Neuronal stem cell (in vitro differentiated cells): ENCODE results near the gene EDRF1.
A peak's percentile ranks its signal among the peaks of the same experiment; 100 is the strongest.

Experiments
- DNase-seq: peaks from one replicate; pipeline ENCODE4 v3.0.0-alpha.2; 2013; ENCODE audit warnings: low spot score
- H2AFZ ChIP-seq: one replicate; pipeline ENCODE4 v1.6.1; 2013; ENCODE audit warnings: mild to moderate bottlenecking, low read length, inconsistent platforms
- H2AK5ac ChIP-seq: 2 replicates; pipeline ENCODE4 v1.6.1; 2013; ENCODE audit warnings: low read depth, mild to moderate bottlenecking, inconsistent platforms, low read length, moderate library complexity, mixed read lengths
- H2BK120ac ChIP-seq: 2 replicates; pipeline ENCODE4 v1.6.1; 2013; ENCODE audit warnings: low read depth, mild to moderate bottlenecking, inconsistent platforms, low read length, moderate library complexity, mixed read lengths
- H2BK12ac ChIP-seq: one replicate; pipeline ENCODE4 v1.6.1; 2013; ENCODE audit warnings: low read length, inconsistent platforms
- H2BK15ac ChIP-seq: 2 replicates; pipeline ENCODE4 v1.6.1; 2013; ENCODE audit warnings: mild to moderate bottlenecking, low read length, inconsistent platforms, mixed read lengths
- H2BK5ac ChIP-seq: one replicate; pipeline ENCODE4 v1.6.1; 2013; ENCODE audit warnings: inconsistent platforms, mild to moderate bottlenecking, low read length, moderate library complexity
- H3K14ac ChIP-seq: one replicate; pipeline ENCODE4 v1.6.1; 2013; ENCODE audit warnings: low read length, inconsistent platforms
- H3K18ac ChIP-seq: 2 replicates; pipeline ENCODE4 v1.6.1; 2013; ENCODE audit warnings: low read length, inconsistent platforms
- H3K23ac ChIP-seq: 2 replicates; pipeline ENCODE4 v1.6.1; 2013; ENCODE audit warnings: low read depth, mild to moderate bottlenecking, mixed read lengths, low read length, inconsistent platforms; ENCODE audit not compliant: poor library complexity
- H3K27ac ChIP-seq: replicated peaks from 3 replicates; pipeline ENCODE4 v1.5.1; 2013; ENCODE audit warnings: low read length, inconsistent platforms
- H3K27me3 ChIP-seq, 3 experiments: 2 replicates each; pipeline ENCODE4 v1.6.1; 2013; ENCODE audit warnings: low read length in 3 of 3, mild to moderate bottlenecking in 2 of 3, inconsistent platforms in 1 of 3, low read depth in 1 of 3, mixed read lengths in 1 of 3, moderate library complexity in 1 of 3; ENCODE audit not compliant: control insufficient read depth in 3 of 3, insufficient read depth in 3 of 3
- H3K36me3 ChIP-seq, 2 donors: replicated peaks in 1 of 2; 2 replicates each; pipeline ENCODE4 v1.6.1; 2013; ENCODE audit warnings: low read length in 2 of 2; ENCODE audit not compliant: control insufficient read depth in 2 of 2, insufficient read depth in 2 of 2
- H3K4ac ChIP-seq: 2 replicates; pipeline ENCODE4 v1.6.1; 2013; ENCODE audit warnings: inconsistent platforms, mild to moderate bottlenecking, low read length, moderate library complexity
- H3K4me1 ChIP-seq, 2 donors: 1 replicate in 1 of 2; 2 replicates in 1 of 2; pipeline ENCODE4 v1.6.1; 2013; ENCODE audit warnings: low read length in 2 of 2, low read depth in 1 of 2; ENCODE audit not compliant: control insufficient read depth in 2 of 2, insufficient read depth in 1 of 2
- H3K4me2 ChIP-seq: one replicate; pipeline ENCODE4 v1.6.1; 2013; ENCODE audit warnings: mild to moderate bottlenecking, low read length, inconsistent platforms; ENCODE audit not compliant: insufficient read depth, poor library complexity, severe bottlenecking
- H3K4me3 ChIP-seq, 2 donors: 2 replicates each; pipeline ENCODE4 v1.5.1; 2013; ENCODE audit warnings: low read length in 2 of 2, mild to moderate bottlenecking in 2 of 2, inconsistent platforms in 1 of 2, moderate library complexity in 1 of 2
- H3K79me1 ChIP-seq: one replicate; pipeline ENCODE4 v1.6.1; 2013; ENCODE audit warnings: low read depth, mild to moderate bottlenecking, inconsistent platforms, low read length, moderate library complexity
- H3K9ac ChIP-seq: one replicate; pipeline ENCODE4 v1.6.1; 2013; ENCODE audit warnings: mild to moderate bottlenecking, low read depth, low read length, inconsistent platforms; ENCODE audit not compliant: poor library complexity
- H3K9me3 ChIP-seq, 2 donors: replicated peaks in 1 of 2; 2 replicates each; pipeline versions ENCODE3 to v1.6.1; 2013; ENCODE audit warnings: low read length in 2 of 2, mild to moderate bottlenecking in 2 of 2, inconsistent platforms in 1 of 2, low read depth in 1 of 2, mixed read lengths in 1 of 2, moderate library complexity in 1 of 2; ENCODE audit not compliant: control insufficient read depth in 2 of 2, insufficient read depth in 1 of 2
- H4K8ac ChIP-seq: one replicate; pipeline ENCODE4 v1.6.1; 2013; ENCODE audit warnings: low read depth, mild to moderate bottlenecking, inconsistent platforms, low read length, moderate library complexity
- H4K91ac ChIP-seq: one replicate; pipeline ENCODE4 v1.6.1; 2013; ENCODE audit warnings: low read length, low read depth, mild to moderate bottlenecking, inconsistent platforms; ENCODE audit not compliant: poor library complexity
- WGBS, 2 donors: extraction: QIAGEN DNeasy Blood & Tissue Kit; methylation state at CpG; one replicate each; pipeline ENCODE4 v1.1.7; 2013; ENCODE audit warnings: missing lambda C conversion rate in 2 of 2, mixed read lengths in 1 of 2; ENCODE audit not compliant: insufficient read length in 2 of 2, insufficient replicate concordance in 1 of 2; ENCODE audit errors: extremely low coverage in 2 of 2; 5-methylcytosine and 5-hydroxymethylcytosine counted together

EDRF1 gene

DNA sequence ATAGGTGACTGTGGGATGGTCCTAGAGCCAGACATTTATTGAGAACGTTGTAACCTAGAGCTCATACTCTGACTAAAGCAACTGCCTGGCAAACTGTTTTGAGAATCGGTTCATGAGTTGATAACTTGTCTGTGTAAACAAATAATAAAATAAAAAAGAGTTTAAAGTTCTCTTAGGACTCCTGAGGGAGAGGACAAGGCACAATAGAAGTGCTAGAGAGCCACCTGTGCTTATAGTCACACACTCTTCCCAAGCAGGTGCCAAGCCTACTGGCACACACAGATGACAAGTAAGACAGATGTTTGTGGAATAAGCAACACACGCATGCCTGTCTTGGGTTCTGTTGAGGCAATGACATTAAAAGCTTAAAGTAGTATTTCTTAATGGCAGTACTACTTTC lies 7.9 kb downstream of the EDRF1 start:
- Histone ChIP-seq H3K36me3 (peaks cover 34 to 99% of the 10 kb centered on the region in 2 donors), H3K4ac (no peak overlapping the region), H3K23ac (no peak overlapping the region)

DNA sequence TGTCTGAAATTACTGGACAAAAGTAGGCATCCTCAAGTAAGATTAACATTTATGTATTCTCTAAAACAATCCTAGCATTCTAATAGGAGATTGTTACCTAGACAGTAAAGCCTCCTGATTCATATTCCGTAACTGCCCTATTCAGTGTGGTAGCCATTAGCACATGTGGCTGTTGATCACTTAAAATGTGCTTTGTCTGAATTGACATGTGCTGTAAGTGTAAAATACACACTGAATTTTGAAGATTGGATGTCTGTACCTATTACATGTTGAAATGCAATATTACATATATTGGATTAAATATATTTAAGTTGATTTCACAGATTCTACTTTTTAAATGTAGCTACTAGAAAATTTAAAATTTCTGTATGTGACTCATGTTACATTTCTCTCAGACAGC lies 14.6 kb downstream of the EDRF1 start:
- DNase-seq, result no peak
- no peak overlapping the region for H3K4me3 ChIP-seq
- peaks cover 31 to 100% of the 10 kb centered on the region in 2 donors for H3K36me3 ChIP-seq
- no peak overlapping the region for H2BK12ac ChIP-seq
- H3K18ac ChIP-seq, result no peak overlapping the region
- no peak overlapping the region for H3K4ac ChIP-seq
- no peak overlapping the region for H3K14ac ChIP-seq
- H3K27me3 ChIP-seq, result no peaks in the 10 kb centered on the region
- WGBS, 2 donors, result no CpG with 5 or more reads among the region's 1 CpG
- H3K27ac ChIP-seq, result no peak overlapping the region
- no peak overlapping the region for H2BK120ac ChIP-seq
- no peak overlapping the region for H3K9ac ChIP-seq
- no peak overlapping the region for H2AK5ac ChIP-seq
- H2BK5ac ChIP-seq, result no peak overlapping the region
- H3K79me1 ChIP-seq, result no peaks in the 10 kb centered on the region
- H3K4me1 ChIP-seq, result peaks cover 0 to 5% of the 10 kb centered on the region in 2 donors
- H4K91ac ChIP-seq, result no peak overlapping the region
- H4K8ac ChIP-seq, result no peak overlapping the region
- no peak overlapping the region for H3K23ac ChIP-seq
- no peak overlapping the region for H2BK15ac ChIP-seq
- H3K9me3 ChIP-seq, result no peaks in the 10 kb centered on the region
- no peak overlapping the region for H2AFZ ChIP-seq
- no peak overlapping the region for H3K4me2 ChIP-seq

More for the DNA sequence above, 7.9 kb downstream of the EDRF1 start:
- no peak overlapping the region for H3K27ac ChIP-seq
- no peak overlapping the region for H2BK5ac ChIP-seq
- H3K27me3 ChIP-seq, result no peaks in the 10 kb centered on the region
- H2BK15ac ChIP-seq, result no peak overlapping the region
- H3K4me2 ChIP-seq, result no peak overlapping the region
- H3K9ac ChIP-seq, result no peak overlapping the region
- no peaks in the 10 kb centered on the region for H3K9me3 ChIP-seq
- H2AFZ ChIP-seq, result no peak overlapping the region
- no peak overlapping the region for H4K91ac ChIP-seq
- no peaks in the 10 kb centered on the region for H3K79me1 ChIP-seq
- H3K18ac ChIP-seq, result no peak overlapping the region
- H3K4me1 ChIP-seq, result no peaks in the 10 kb centered on the region
- DNase-seq, result no peak
- H2BK12ac ChIP-seq, result no peak overlapping the region
- H2AK5ac ChIP-seq, result no peak overlapping the region
- H3K4me3 ChIP-seq, result no peak overlapping the region
- H3K14ac ChIP-seq, result no peak overlapping the region
- no peak overlapping the region for H4K8ac ChIP-seq
- no peak overlapping the region for H2BK120ac ChIP-seq
- WGBS, 2 donors, result no CpG with 5 or more reads among the region's 3 CpGs

DNA sequence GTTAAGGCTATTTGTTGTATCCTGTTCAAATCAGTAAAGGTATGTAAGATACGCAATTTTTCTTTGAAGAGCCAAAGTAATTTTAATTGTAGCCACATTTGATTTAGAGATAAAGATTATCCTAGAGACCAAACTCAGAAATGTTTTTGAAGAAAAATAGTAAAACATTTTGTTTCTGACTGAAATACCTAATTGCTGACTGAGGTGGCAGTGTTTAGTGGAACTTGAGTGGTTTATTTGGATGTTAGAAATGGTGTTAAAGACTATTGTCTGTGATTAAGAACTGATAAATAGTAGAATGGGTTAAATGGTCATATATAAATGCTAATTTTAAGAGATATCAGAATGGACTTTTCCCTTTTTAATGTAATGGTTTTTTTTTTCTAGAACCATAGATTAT lies 15.3 kb downstream of the EDRF1 start:
- Histone ChIP-seq H3K4ac (no peak overlapping the region), H3K27me3 (no peaks in the 10 kb centered on the region), H2AFZ (no peak overlapping the region), H2BK15ac (no peak overlapping the region), H2BK5ac (no peak overlapping the region), H3K14ac (no peak overlapping the region), H3K9ac (no peak overlapping the region), H4K91ac (no peak overlapping the region), H3K27ac (no peak overlapping the region), H4K8ac (no peak overlapping the region), H3K79me1 (no peaks in the 10 kb centered on the region), H3K23ac (no peak overlapping the region), H3K4me1 (peaks cover 0 to 5% of the 10 kb centered on the region in 2 donors), H3K4me2 (no peak overlapping the region), H2BK120ac (no peak overlapping the region), H2BK12ac (no peak overlapping the region), H2AK5ac (no peak overlapping the region), H3K18ac (no peak overlapping the region), H3K4me3 (no peak overlapping the region), H3K9me3 (no peaks in the 10 kb centered on the region), H3K36me3 (peaks cover 30 to 100% of the 10 kb centered on the region in 2 donors)
- DNase-seq, result no peak
- no CpG with 5 or more reads among the region's 1 CpG for WGBS, 2 donors

DNA sequence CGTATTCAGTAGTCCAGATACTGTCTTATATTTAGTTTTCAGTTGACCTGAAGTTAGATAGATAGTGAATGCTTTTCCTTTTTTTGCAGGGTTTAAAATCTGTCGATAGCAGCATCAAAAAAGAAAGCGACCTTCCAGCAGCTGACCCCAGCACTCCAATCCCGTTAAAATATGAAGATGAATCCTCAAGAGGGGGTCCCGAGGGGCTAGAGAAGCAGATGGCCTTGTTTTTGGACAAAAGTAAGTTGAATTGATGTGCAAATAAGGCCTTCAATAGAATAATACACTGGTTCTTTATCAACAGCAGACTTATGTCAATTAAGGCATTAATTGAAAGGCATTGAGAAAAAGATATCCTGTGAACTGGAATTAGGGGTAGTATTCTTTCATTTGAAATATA lies 18.7 kb downstream of the EDRF1 start:
- Histone ChIP-seq H3K9ac (no peak overlapping the region), H2BK5ac (no peak overlapping the region), H3K36me3 (peaks cover 28 to 99% of the 10 kb centered on the region in 2 donors), H3K18ac (no peak overlapping the region), H2AK5ac (no peak overlapping the region), H4K91ac (no peak overlapping the region), H3K79me1 (no peaks in the 10 kb centered on the region), H3K27me3 (no peaks in the 10 kb centered on the region), H4K8ac (no peak overlapping the region), H3K4me3 (no peak overlapping the region), H3K14ac (no peak overlapping the region), H3K4me1 (peaks cover 0 to 5% of the 10 kb centered on the region in 2 donors), H3K4me2 (peak overlapping the region; percentile 11), H3K9me3 (no peaks in the 10 kb centered on the region), H3K4ac (no peak overlapping the region), H2BK120ac (no peak overlapping the region), H3K23ac (no peak overlapping the region), H2BK15ac (no peak overlapping the region), H2BK12ac (no peak overlapping the region), H3K27ac (no peak overlapping the region), H2AFZ (no peak overlapping the region)
- no CpG with 5 or more reads among the region's 5 CpGs for WGBS, 2 donors
- no peak for DNase-seq
